HepG2 (cell line): ENCODE measurements around the gene ARID5B. TPM values are rescaled to one million over a fixed set of nuclear protein-coding genes. Genes with fewer than 3 reads are reported as not detected.

ENCODE experiments used
- BCL6 ChIP-seq: IDR thresholded peaks from 2 replicates; pipeline ENCODE4 v1.6.1; 2016; ENCODE audit warnings: missing genetic modification reagents, missing compliant biosample characterization
- CENPBD1 ChIP-seq: sonication (generic); formaldehyde crosslinking; IDR thresholded peaks from 2 replicates; pipeline ENCODE4 v1.8.0; 2022; ENCODE audit warnings: missing genetic modification reagents, low read depth, mild to moderate bottlenecking, borderline replicate concordance
- FOXP4 ChIP-seq: sonication (generic); formaldehyde crosslinking; IDR thresholded peaks from 2 replicates; pipeline ENCODE4 v1.4.0; 2020; ENCODE audit warnings: missing genetic modification reagents
- HDAC1 ChIP-seq: sonication (generic); formaldehyde crosslinking; IDR thresholded peaks from 2 replicates; pipeline ENCODE4 v1.5.1; 2020; ENCODE audit warnings: mild to moderate bottlenecking, missing genetic modification reagents
- HNF4A ChIP-seq: sonication (generic); formaldehyde crosslinking; IDR thresholded peaks from 2 replicates; pipeline ENCODE4 v1.4.0; 2020; ENCODE audit warnings: missing genetic modification reagents
- JARID2 ChIP-seq: sonication (generic); formaldehyde crosslinking; IDR thresholded peaks from 2 replicates; pipeline ENCODE4 v1.8.1; 2023; ENCODE audit warnings: missing genetic modification reagents, inconsistent platforms; ENCODE audit not compliant: insufficient replicate concordance
- MAF1 ChIP-seq: sonication (generic); formaldehyde crosslinking; IDR thresholded peaks from 2 replicates; pipeline ENCODE4 v1.5.0; 2020; ENCODE audit warnings: missing genetic modification reagents, borderline replicate concordance
- MAZ ChIP-seq, 2 experiments: sonication (generic) in 1 of 2; formaldehyde crosslinking in 1 of 2; IDR thresholded peaks; 2 replicates each; pipeline versions ENCODE4 v1.5.0 to v1.6.1; 2012 to 2020; ENCODE audit warnings: low read depth in 2 of 2, mild to moderate bottlenecking in 2 of 2, borderline replicate concordance in 1 of 2, improper control_type of control experiment in 1 of 2, low read length in 1 of 2, missing genetic modification reagents in 1 of 2, moderate library complexity in 1 of 2
- MIXL1 ChIP-seq: IDR thresholded peaks from 2 replicates; pipeline ENCODE4 v1.6.1; 2016
- MYPOP ChIP-seq: sonication (generic); formaldehyde crosslinking; IDR thresholded peaks from 2 replicates; pipeline ENCODE4 v1.8.1; 2023; ENCODE audit warnings: mild to moderate bottlenecking, moderate library complexity, missing genetic modification reagents
- PAX8 ChIP-seq: sonication (generic); formaldehyde crosslinking; IDR thresholded peaks from 2 replicates; pipeline ENCODE4 v1.8.0; 2022; ENCODE audit warnings: mild to moderate bottlenecking, missing genetic modification reagents, borderline replicate concordance
- PAXIP1 ChIP-seq: sonication (generic); formaldehyde crosslinking; conservative IDR thresholded peaks from 2 replicates; pipeline ENCODE4 v1.4.0; 2020; ENCODE audit warnings: mild to moderate bottlenecking, missing genetic modification reagents, moderate library complexity
- TBX2 ChIP-seq: sonication (generic); formaldehyde crosslinking; IDR thresholded peaks from 2 replicates; pipeline ENCODE4 v1.5.0; 2020; ENCODE audit warnings: missing genetic modification reagents, mild to moderate bottlenecking, borderline replicate concordance
- ZGPAT ChIP-seq: IDR thresholded peaks from 2 replicates; pipeline ENCODE4 v1.6.1; 2016; ENCODE audit warnings: mild to moderate bottlenecking
- ZNF230 ChIP-seq: sonication (generic); formaldehyde crosslinking; IDR thresholded peaks from 2 replicates; pipeline ENCODE4 v1.4.0; 2020; ENCODE audit warnings: mild to moderate bottlenecking, missing genetic modification reagents
- ZNF232 ChIP-seq: sonication (generic); formaldehyde crosslinking; IDR thresholded peaks from 2 replicates; pipeline ENCODE4 v1.4.0; 2020; ENCODE audit warnings: missing genetic modification reagents, borderline replicate concordance
- ZNF235 ChIP-seq: sonication (generic); formaldehyde crosslinking; IDR thresholded peaks from 2 replicates; pipeline ENCODE4 v1.8.1; 2023; ENCODE audit warnings: mild to moderate bottlenecking, missing genetic modification reagents, borderline replicate concordance
- ZNF317 ChIP-seq: sonication (generic); formaldehyde crosslinking; IDR thresholded peaks from 2 replicates; pipeline ENCODE4 v1.5.0; 2020; ENCODE audit warnings: mild to moderate bottlenecking, missing genetic modification reagents
- ZNF337 ChIP-seq: sonication (generic); formaldehyde crosslinking; IDR thresholded peaks from 2 replicates; pipeline ENCODE4 v1.5.1; 2020; ENCODE audit warnings: missing genetic modification reagents, low read depth, mild to moderate bottlenecking, borderline replicate concordance
- ZNF34 ChIP-seq: sonication (generic); formaldehyde crosslinking; IDR thresholded peaks from 2 replicates; pipeline ENCODE4 v1.4.0; 2020; ENCODE audit warnings: mild to moderate bottlenecking, missing genetic modification reagents, borderline replicate concordance
- polyA plus RNA-seq, 8 experiments: library from polyadenylated mRNA; depleted of rRNA in 3 of 8; stranded (reverse) in 7 of 8; unstranded in 1 of 8; fragments of >200 nt; fragmentation: Illumina TruSeq in 4 of 8; extraction: Trizol in 4 of 8; gene quantifications; 2 replicates each; pipeline versions ENCODE4 v1.2.1 to v1.2.3, GENCODE V29; 2011 to 2016; ENCODE audit warnings: low read depth in 4 of 8, missing spikeins in 1 of 8, mixed read lengths in 1 of 8; ENCODE audit not compliant: insufficient read depth in 1 of 8
- total RNA-seq, 5 experiments: library from RNA; depleted of rRNA; stranded (reverse); fragments of >200 nt; fragmentation: Illumina TruSeq; extraction: Trizol; gene quantifications; 2 replicates each; pipeline ENCODE4 v1.2.3, GENCODE V29; 2016; ENCODE audit warnings: low read depth in 1 of 5

Gene ARID5B
- total and polyA plus RNA-seq, 2 of the 13 experiments (the other 11 are each of a cell fraction or from before 2014, with no cell fraction given) = 6.2 to 21.1 TPM

GRCh38 chr10:62045765-62046521 lies 144.4 kb downstream of the ARID5B start (continued):
- TF ChIP-seq FOXP4 (CRISPR knock-in tag) = 0 out of 2 replicates have a peak, but pooled peaks have one; percentile 38
- TF ChIP-seq ZNF232 (CRISPR knock-in tag) = no peak
- TF ChIP-seq MAF1 (CRISPR knock-in tag) = no peak
- no peak for TF ChIP-seq ZNF317 (CRISPR knock-in tag)
- 0 out of 2 replicates have a peak, but pooled peaks have one; percentile 38 for TF ChIP-seq TBX2
- no peak for TF ChIP-seq PAX8 (CRISPR knock-in tag)
- TF ChIP-seq MIXL1 = no peak
- TF ChIP-seq MYPOP (CRISPR knock-in tag) = no peak
- peak; percentile 78 for TF ChIP-seq BCL6
- TF ChIP-seq MAZ (IDR thresholded peaks at IDR 0.05; ENCODE audit: borderline replicate concordance, low read depth, low read length) = no peak
- no peak for TF ChIP-seq MAZ (CRISPR knock-in tag; IDR thresholded peaks at IDR 0.05; ENCODE audit: low read depth)
- 0 out of 2 replicates have a peak, but pooled peaks have one; percentile 10 for TF ChIP-seq ZGPAT (CRISPR knock-in tag)
- TF ChIP-seq ZNF235 (CRISPR knock-in tag) = no peak
- TF ChIP-seq CENPBD1 (CRISPR knock-in tag) = no peak
- peak; percentile 66 for TF ChIP-seq PAXIP1 (CRISPR knock-in tag)
- peak; percentile 61 for TF ChIP-seq HNF4A
- TF ChIP-seq ZNF230 (CRISPR knock-in tag) = no peak
- TF ChIP-seq JARID2 (CRISPR knock-in tag) = no peak
- TF ChIP-seq ZNF34 (CRISPR knock-in tag) = no peak
- no peak for TF ChIP-seq HDAC1
- no peak for TF ChIP-seq ZNF337 (CRISPR knock-in tag)
